Measurements from ENCODE around the gene A3GALT2.

The A3GALT2 gene

DNA sequence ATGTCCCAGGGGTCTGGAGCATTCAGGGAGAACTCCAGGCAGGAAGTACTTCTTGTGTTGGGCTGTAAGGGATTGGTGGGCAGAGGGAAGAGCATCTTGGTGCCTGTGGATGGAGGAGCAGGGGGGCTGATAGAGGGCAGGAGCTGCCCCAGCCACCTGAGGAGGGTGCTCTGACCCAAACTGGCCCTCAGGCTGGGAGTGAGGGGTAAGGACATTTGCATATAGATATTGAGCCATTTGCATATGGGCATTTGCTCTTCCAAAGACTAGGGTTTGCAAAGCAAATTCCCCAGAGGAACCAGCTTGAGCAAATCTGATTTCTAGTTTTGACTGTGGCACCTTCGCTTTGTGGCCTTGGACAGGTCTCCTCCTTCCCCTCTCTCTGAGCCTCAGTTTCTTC lies 46.5 kb downstream of the A3GALT2 start:
- H3K27me3 ChIP-seq (ENCODE audit: control insufficient read depth, insufficient read depth, low read length) = no peaks in the 10 kb centered on the region
- no peak overlapping the region for H3K27ac ChIP-seq (ENCODE audit: low read depth, low read length)
- no peak overlapping the region for H3K4me3 ChIP-seq (ENCODE audit: low read length)
- H3K9ac ChIP-seq (ENCODE audit: low read length) = no peak overlapping the region
- peaks cover 13% of the 10 kb centered on the region for H3K36me3 ChIP-seq (ENCODE audit: control insufficient read depth, insufficient read depth, low read length)
- H3K4me1 ChIP-seq (ENCODE audit: control insufficient read depth, insufficient read depth, low read length) = no peaks in the 10 kb centered on the region

- Histone ChIP-seq H3K4me3 (ENCODE audit: low read length) (no peak overlapping the region), H3K9ac (ENCODE audit: low read length) (no peak overlapping the region), H3K36me3 (ENCODE audit: control insufficient read depth, insufficient read depth, low read length) (peaks cover 13% of the 10 kb centered on the region), H3K27me3 (ENCODE audit: control insufficient read depth, insufficient read depth, low read length) (no peaks in the 10 kb centered on the region), H3K27ac (ENCODE audit: low read depth, low read length) (no peak overlapping the region), H3K4me1 (ENCODE audit: control insufficient read depth, insufficient read depth, low read length) (no peaks in the 10 kb centered on the region)
Observed at GRCh38 chr1:33273961-33274371, 46.9 kb downstream of the A3GALT2 start.

- Histone ChIP-seq H3K27me3 (ENCODE audit: control insufficient read depth, insufficient read depth, low read length) (no peaks in the 10 kb centered on the region), H3K27ac (ENCODE audit: low read depth, low read length) (no peak overlapping the region), H3K4me3 (ENCODE audit: low read length) (no peak overlapping the region), H3K4me1 (ENCODE audit: control insufficient read depth, insufficient read depth, low read length) (no peaks in the 10 kb centered on the region), H3K9ac (ENCODE audit: low read length) (no peak overlapping the region), H3K36me3 (ENCODE audit: control insufficient read depth, insufficient read depth, low read length) (peaks cover 12% of the 10 kb centered on the region)
Observed at GRCh38 chr1:33273406-33273805, 47.5 kb downstream of the A3GALT2 start.

DNA sequence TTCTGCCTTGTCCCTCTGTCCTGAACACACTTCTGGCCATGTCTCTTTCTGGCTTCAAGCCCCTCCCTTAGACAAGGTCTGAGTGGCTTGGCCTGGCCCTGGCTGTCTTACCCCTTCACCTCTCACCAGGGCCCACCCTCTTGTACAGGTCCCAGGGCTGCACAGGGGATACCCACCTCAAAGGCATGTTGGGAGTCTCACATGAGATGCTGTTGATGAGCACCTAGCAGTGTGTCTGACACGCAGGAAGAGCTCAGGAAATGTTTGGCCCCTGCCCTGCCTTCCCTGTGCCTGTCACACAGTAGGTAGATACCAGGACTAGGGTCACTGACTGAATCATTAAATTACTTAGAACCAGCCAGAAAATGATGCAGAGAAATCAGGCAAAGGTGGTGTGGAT lies 48.0 kb downstream of the A3GALT2 start:
- H3K4me1 ChIP-seq (ENCODE audit: control insufficient read depth, insufficient read depth, low read length) = no peaks in the 10 kb centered on the region
- H3K36me3 ChIP-seq (ENCODE audit: control insufficient read depth, insufficient read depth, low read length) = peaks cover 12% of the 10 kb centered on the region
- H3K27me3 ChIP-seq (ENCODE audit: control insufficient read depth, insufficient read depth, low read length) = no peaks in the 10 kb centered on the region
- no peak overlapping the region for H3K27ac ChIP-seq (ENCODE audit: low read depth, low read length)
- no peak overlapping the region for H3K4me3 ChIP-seq (ENCODE audit: low read length)
- H3K9ac ChIP-seq (ENCODE audit: low read length) = no peak overlapping the region

DNA sequence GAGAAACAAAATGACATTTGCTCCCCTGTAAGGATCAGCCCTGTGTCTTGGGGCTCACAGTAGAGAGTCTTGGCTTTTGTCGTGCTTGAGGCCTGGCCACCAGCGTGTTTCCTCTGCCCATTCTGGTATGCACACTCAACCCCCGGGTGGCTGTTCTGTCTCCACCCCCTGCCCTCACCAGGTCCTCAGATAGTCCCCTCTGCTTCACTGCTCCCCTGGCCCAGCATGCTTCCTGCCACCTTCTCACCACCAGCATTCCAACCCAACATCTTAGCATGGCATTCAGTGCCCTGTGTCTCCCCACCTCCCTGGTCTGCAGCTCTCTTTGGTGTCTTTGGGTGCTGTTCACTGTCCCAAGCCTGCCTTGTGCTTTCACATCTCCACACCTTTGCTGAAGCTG lies 48.4 kb downstream of the A3GALT2 start:
- Histone ChIP-seq H3K27ac (ENCODE audit: low read depth, low read length) (no peak overlapping the region), H3K4me3 (ENCODE audit: low read length) (no peak overlapping the region), H3K27me3 (ENCODE audit: control insufficient read depth, insufficient read depth, low read length) (no peaks in the 10 kb centered on the region), H3K9ac (ENCODE audit: low read length) (no peak overlapping the region), H3K4me1 (ENCODE audit: control insufficient read depth, insufficient read depth, low read length) (no peaks in the 10 kb centered on the region), H3K36me3 (ENCODE audit: control insufficient read depth, insufficient read depth, low read length) (peaks cover 8% of the 10 kb centered on the region)

DNA sequence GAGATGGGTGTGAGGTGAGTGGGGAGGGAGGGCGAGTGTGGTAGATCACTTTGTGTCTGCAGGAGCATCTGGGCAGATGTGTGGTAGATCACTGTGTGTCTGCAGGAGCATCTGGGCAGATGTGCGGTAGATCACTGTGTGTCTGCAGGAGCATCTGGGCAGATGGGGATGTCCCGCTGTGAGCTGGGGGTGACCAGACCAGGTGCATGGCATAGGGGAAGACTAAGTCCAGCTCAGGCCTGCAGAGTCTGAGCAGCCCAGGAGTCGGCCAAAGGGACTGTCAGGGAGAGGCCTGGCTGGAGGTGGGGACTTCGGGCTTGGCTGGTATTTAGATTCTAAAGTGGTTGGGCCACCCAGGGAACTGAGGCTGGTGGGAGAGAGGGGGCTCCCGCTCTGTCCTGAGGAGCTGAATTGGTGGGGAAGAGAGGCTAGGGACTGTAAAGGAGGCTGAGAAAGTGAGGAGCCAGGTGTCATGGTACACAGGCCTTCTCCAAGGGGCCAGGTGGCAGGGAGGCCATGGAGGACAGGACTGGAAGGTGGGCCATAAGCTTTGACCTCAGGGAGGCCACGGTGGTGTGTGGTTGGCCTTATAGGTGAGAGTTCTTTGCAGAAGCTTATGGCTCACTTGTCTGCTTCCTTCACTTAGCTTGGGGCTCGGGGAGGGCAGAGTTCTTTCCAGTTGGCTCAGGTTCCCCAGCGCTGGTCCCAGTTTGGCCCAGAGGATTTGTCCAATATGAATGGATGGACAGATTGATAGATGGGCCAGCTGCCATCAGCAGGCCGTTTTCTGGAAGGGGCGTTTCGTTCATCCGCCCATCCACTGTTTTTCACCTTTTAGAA lies 49.0 kb downstream of the A3GALT2 start:
- H3K4me3 ChIP-seq (ENCODE audit: low read length) = no peak overlapping the region
- H3K4me1 ChIP-seq (ENCODE audit: control insufficient read depth, insufficient read depth, low read length) = no peaks in the 10 kb centered on the region
- H3K27me3 ChIP-seq (ENCODE audit: control insufficient read depth, insufficient read depth, low read length) = no peaks in the 10 kb centered on the region
- H3K36me3 ChIP-seq (ENCODE audit: control insufficient read depth, insufficient read depth, low read length) = peaks cover 3% of the 10 kb centered on the region
- no peak overlapping the region for H3K27ac ChIP-seq (ENCODE audit: low read depth, low read length)
- H3K9ac ChIP-seq (ENCODE audit: low read length) = no peak overlapping the region

- no peaks in the 10 kb centered on the region for H3K36me3 ChIP-seq (ENCODE audit: control insufficient read depth, insufficient read depth, low read length)
Observed at GRCh38 chr1:33270808-33271465, 50.0 kb downstream of the A3GALT2 start.

DNA sequence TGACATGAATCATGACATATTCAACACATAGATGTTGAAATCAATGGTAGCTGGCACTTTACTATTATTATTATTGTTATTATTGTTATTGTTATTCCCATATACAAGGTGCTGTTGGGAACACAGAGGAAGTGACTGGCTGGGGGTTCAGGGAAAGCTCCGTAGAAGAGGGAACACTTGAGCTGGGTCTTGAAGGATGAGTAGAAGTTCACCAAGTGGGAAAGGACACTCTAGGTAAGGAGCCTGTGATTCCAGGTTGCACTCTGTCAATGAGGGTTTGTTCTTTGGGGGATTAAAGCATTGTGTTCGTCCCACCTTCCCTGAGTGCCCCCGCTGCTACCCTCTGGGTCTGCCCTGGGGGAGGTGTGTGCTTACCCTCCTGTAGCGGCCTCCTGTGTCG lies 50.5 kb downstream of the A3GALT2 start:
- H3K4me1 ChIP-seq (ENCODE audit: control insufficient read depth, insufficient read depth, low read length) = no peaks in the 10 kb centered on the region
- H3K36me3 ChIP-seq (ENCODE audit: control insufficient read depth, insufficient read depth, low read length) = no peaks in the 10 kb centered on the region
- no peak overlapping the region for H3K9ac ChIP-seq (ENCODE audit: low read length)
- no peak overlapping the region for H3K4me3 ChIP-seq (ENCODE audit: low read length)
- no peak overlapping the region for H3K27ac ChIP-seq (ENCODE audit: low read depth, low read length)
- H3K27me3 ChIP-seq (ENCODE audit: control insufficient read depth, insufficient read depth, low read length) = no peaks in the 10 kb centered on the region

More at GRCh38 chr1:33270808-33271465, 50.0 kb downstream of the A3GALT2 start:
- no peaks in the 10 kb centered on the region for H3K27me3 ChIP-seq (ENCODE audit: control insufficient read depth, insufficient read depth, low read length)
- H3K27ac ChIP-seq (ENCODE audit: low read depth, low read length) = no peak overlapping the region
- H3K4me3 ChIP-seq (ENCODE audit: low read length) = no peak overlapping the region
- H3K4me1 ChIP-seq (ENCODE audit: control insufficient read depth, insufficient read depth, low read length) = no peaks in the 10 kb centered on the region
- no peak overlapping the region for H3K9ac ChIP-seq (ENCODE audit: low read length)

DNA sequence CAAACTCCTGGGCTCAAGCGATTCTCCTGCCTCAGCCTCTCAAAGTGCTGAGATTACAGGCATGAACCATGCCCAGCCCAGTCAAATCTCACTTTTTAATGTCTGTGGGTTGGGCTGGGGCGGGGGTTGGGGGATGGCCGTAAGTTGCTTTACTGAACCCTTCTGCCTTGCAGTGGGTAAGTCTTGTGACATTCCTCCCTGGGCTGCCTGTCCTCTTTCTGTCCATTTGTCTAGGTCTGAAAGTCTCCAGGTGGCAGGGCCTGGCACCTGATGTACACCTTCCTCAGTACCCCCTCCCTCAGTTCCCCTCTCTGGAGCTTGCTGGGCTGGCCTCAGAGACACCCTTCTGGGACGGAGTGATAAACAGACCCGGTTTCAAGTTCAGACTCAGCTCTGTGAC lies 51.3 kb downstream of the A3GALT2 start:
- Histone ChIP-seq H3K27ac (ENCODE audit: low read depth, low read length) (no peak overlapping the region), H3K4me1 (ENCODE audit: control insufficient read depth, insufficient read depth, low read length) (no peaks in the 10 kb centered on the region)

GRCh38 chr1:33268927-33269610 lies 51.8 kb downstream of the A3GALT2 start:
- Histone ChIP-seq H3K27me3 (ENCODE audit: control insufficient read depth, insufficient read depth, low read length) (no peaks in the 10 kb centered on the region), H3K27ac (ENCODE audit: low read depth, low read length) (no peak overlapping the region), H3K36me3 (ENCODE audit: control insufficient read depth, insufficient read depth, low read length) (no peaks in the 10 kb centered on the region), H3K9ac (ENCODE audit: low read length) (no peak overlapping the region), H3K4me3 (ENCODE audit: low read length) (no peak overlapping the region), H3K4me1 (ENCODE audit: control insufficient read depth, insufficient read depth, low read length) (no peaks in the 10 kb centered on the region)

More for the DNA sequence above, 51.3 kb downstream of the A3GALT2 start:
- no peaks in the 10 kb centered on the region for H3K36me3 ChIP-seq (ENCODE audit: control insufficient read depth, insufficient read depth, low read length)
- H3K27me3 ChIP-seq (ENCODE audit: control insufficient read depth, insufficient read depth, low read length) = no peaks in the 10 kb centered on the region
- no peak overlapping the region for H3K9ac ChIP-seq (ENCODE audit: low read length)
- no peak overlapping the region for H3K4me3 ChIP-seq (ENCODE audit: low read length)

DNA sequence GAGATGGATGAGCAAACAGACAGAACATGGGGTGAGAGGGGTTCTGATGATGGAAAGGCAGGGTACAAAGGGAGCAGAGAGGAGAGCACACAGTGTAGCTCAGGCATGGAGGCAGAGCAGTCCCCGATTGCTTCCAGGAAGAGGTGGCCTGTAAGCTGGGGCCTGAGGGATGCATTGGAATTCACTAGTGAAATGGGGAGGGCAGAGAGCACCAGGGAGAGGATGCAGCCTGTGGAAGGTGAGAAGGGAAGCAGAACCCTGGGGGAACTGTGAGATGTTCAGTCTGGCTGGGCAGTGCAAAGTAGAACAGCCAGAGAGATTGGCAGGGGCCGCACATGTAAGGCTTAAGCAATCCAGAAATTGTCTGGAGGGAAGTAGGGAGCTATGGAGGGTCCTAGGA lies 52.4 kb downstream of the A3GALT2 start:
- no peak overlapping the region for H3K4me3 ChIP-seq (ENCODE audit: low read length)
- peaks cover 3% of the 10 kb centered on the region for H3K4me1 ChIP-seq (ENCODE audit: control insufficient read depth, insufficient read depth, low read length)
- no peak overlapping the region for H3K27ac ChIP-seq (ENCODE audit: low read depth, low read length)
- H3K27me3 ChIP-seq (ENCODE audit: control insufficient read depth, insufficient read depth, low read length) = no peaks in the 10 kb centered on the region
- no peak overlapping the region for H3K9ac ChIP-seq (ENCODE audit: low read length)
- no peaks in the 10 kb centered on the region for H3K36me3 ChIP-seq (ENCODE audit: control insufficient read depth, insufficient read depth, low read length)

DNA sequence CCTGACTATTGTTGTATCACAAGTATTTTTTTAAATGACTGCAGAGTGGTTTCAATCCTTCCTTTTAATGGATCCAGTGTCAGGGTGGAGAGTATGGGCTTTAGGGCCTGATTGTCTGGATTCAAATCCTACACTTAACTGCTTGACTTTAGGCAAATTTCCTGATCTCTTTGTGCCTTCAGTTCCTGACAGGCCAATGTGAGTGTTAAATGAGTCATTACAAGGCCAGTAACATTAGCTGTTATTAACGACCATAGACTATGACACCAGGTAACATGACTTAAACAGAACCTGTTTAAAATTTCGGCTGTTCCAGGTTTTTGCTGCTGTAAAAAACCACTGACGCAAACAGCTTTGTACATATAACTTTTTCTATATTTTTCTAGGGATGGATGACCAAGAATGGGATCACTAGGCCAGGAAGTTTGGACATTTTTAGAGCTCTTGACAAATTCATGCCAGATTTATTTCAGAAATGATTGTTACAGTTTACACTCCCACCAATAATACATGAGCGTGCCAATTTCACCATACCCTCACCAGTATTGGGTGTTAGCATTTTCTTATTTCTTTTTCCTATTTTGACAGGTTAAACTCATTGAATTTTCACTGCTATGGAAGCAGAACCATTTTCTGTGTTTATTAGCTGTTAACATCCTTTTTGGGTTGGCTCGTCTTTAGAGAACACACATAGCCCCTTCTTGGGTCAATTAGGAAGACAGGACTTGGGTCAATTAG lies 53.3 kb downstream of the A3GALT2 start:
- H3K27me3 ChIP-seq (ENCODE audit: control insufficient read depth, insufficient read depth, low read length) = no peaks in the 10 kb centered on the region
- no peak overlapping the region for H3K27ac ChIP-seq (ENCODE audit: low read depth, low read length)
- H3K4me1 ChIP-seq (ENCODE audit: control insufficient read depth, insufficient read depth, low read length) = peaks cover 3% of the 10 kb centered on the region
- H3K9ac ChIP-seq (ENCODE audit: low read length) = no peak overlapping the region
- no peaks in the 10 kb centered on the region for H3K36me3 ChIP-seq (ENCODE audit: control insufficient read depth, insufficient read depth, low read length)
- H3K4me3 ChIP-seq (ENCODE audit: low read length) = no peak overlapping the region

Data from rectal smooth muscle tissue (tissue), 1 donor.